MM.1S (cell line): ENCODE measurements around the gene CCDC178.

Source experiments
- CTCF ChIP-seq: fragments of 300-600 bp; sonication (generic); IDR thresholded peaks from 2 replicates; pipeline ENCODE4 v1.5.1; 2016; ENCODE audit warnings: antibody characterized with exemption, low read length, mixed read lengths
- EZH2 ChIP-seq: fragments of 300-600 bp; sonication (generic); optimal IDR thresholded peaks from 2 replicates; pipeline ENCODE3; 2017; ENCODE audit warnings: low read depth, mild to moderate bottlenecking, antibody characterized with exemption, low read length, mixed read lengths
- EZH2phosphoT487 ChIP-seq: fragments of 300-600 bp; sonication (generic); IDR thresholded peaks from 2 replicates; pipeline ENCODE4 v1.6.1; 2018; ENCODE audit warnings: antibody characterized with exemption, low read length

DNA sequence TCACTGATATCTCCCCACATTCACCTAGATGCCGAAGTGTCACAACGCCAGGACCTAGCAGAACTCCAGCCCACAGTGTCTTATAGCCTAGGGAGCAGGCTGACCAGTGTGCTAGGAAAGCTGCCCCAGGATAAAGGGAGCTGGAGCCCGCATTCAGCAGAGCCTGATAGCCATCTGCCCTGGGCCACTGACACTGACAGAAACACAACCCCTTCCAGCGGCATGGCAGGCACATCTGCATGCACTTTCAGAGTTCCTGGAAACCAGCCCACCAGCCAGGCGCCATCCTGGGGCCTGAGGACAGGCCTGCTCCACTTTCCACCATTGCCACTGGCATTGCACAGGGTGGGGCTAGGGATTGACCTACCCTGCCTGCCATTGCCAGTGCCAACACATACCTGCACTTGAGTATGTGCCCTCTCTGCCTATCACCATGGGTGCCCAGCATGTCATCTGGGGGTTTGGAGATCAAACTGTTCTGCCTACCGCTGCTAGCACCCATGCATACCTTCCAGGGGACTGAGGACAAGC, 377.6 kb downstream of the CCDC178 start:
- no peak for TF ChIP-seq EZH2phosphoT487
- no peak for TF ChIP-seq EZH2
- TF ChIP-seq CTCF: no peak
